Stomach (tissue), 4 donors: ENCODE results near the gene BOD1L1.

Experiments
- EP300 ChIP-seq: sonication (generic); formaldehyde crosslinking; IDR thresholded peaks from one replicate; pipeline ENCODE4 v1.6.1; 2017; ENCODE audit warnings: antibody characterized with exemption
- POLR2A ChIP-seq, 4 donors: fragments of 450-650 bp; IDR thresholded peaks; one replicate each; pipeline ENCODE4 v1.6.1; 2016; ENCODE audit warnings: antibody characterized with exemption in 4 of 4, control low read depth in 2 of 4, mild to moderate bottlenecking in 1 of 4, moderate library complexity in 1 of 4
- POLR2AphosphoS5 ChIP-seq, 3 donors: sonication (generic); formaldehyde crosslinking; IDR thresholded peaks; one replicate each; pipeline ENCODE4 v1.6.1; 2016; ENCODE audit warnings: antibody characterized with exemption in 3 of 3
- TF ChIP-seq, protein P1 (sequence below), 7 experiments: fragments of 450-650 bp in 4 of 7; fragments of 200-600 bp in 3 of 7; sonication (generic) in 3 of 7; IDR thresholded peaks; one replicate each; pipeline ENCODE4 v1.5.1; 2016 to 2019; ENCODE audit warnings: antibody characterized with exemption in 7 of 7, control low read depth in 2 of 7, mild to moderate bottlenecking in 1 of 7

GRCh38 chr4:13599159-13599558 is 28.4 kb downstream of the BOD1L1 start:
- TF ChIP-seq POLR2A (IDR thresholded peaks at IDR 0.05) (no peak), EP300 (no peak), POLR2AphosphoS5 (IDR thresholded peaks at IDR 0.05) (no peak)
- TF ChIP-seq, protein P1, sequence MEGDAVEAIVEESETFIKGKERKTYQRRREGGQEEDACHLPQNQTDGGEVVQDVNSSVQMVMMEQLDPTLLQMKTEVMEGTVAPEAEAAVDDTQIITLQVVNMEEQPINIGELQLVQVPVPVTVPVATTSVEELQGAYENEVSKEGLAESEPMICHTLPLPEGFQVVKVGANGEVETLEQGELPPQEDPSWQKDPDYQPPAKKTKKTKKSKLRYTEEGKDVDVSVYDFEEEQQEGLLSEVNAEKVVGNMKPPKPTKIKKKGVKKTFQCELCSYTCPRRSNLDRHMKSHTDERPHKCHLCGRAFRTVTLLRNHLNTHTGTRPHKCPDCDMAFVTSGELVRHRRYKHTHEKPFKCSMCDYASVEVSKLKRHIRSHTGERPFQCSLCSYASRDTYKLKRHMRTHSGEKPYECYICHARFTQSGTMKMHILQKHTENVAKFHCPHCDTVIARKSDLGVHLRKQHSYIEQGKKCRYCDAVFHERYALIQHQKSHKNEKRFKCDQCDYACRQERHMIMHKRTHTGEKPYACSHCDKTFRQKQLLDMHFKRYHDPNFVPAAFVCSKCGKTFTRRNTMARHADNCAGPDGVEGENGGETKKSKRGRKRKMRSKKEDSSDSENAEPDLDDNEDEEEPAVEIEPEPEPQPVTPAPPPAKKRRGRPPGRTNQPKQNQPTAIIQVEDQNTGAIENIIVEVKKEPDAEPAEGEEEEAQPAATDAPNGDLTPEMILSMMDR (IDR thresholded peaks at IDR 0.05): no peak
